NCI-H524 (cell line): ENCODE data around the gene CDH23.

ENCODE experiments used
- DNase-seq, 2 experiments: peaks; one replicate each; lab custom pipeline; 2025; lab: John Stamatoyannopoulos, UW

CDH23 gene

GRCh38 chr10:71687480-71687879 lies 290.8 kb downstream of the CDH23 start:
- no peak for DNase-seq

GRCh38 chr10:71688256-71688655 lies 291.5 kb downstream of the CDH23 start:
- DNase-seq, result no peak

- no peak for DNase-seq
Measured at GRCh38 chr10:71690094-71690720, 293.5 kb downstream of the CDH23 start.

GRCh38 chr10:71691405-71691804 lies 294.7 kb downstream of the CDH23 start:
- DNase-seq, result no peak

GRCh38 chr10:71692598-71693306 lies 296.0 kb downstream of the CDH23 start:
- DNase-seq, result no peak

- no peak for DNase-seq
Measured at GRCh38 chr10:71693377-71693776, 296.7 kb downstream of the CDH23 start.

GRCh38 chr10:71694039-71694501 lies 297.4 kb downstream of the CDH23 start:
- DNase-seq, result no peak

GRCh38 chr10:71694567-71694968 lies 297.8 kb downstream of the CDH23 start:
- DNase-seq, result no peak

GRCh38 chr10:71695502-71696476 lies 299.1 kb downstream of the CDH23 start:
- DNase-seq, result no peak

- DNase-seq, result peak in 1 of 2 experiments; percentile 24
Measured at GRCh38 chr10:71696628-71697326, 300.1 kb downstream of the CDH23 start.

GRCh38 chr10:71697938-71698709 lies 301.4 kb downstream of the CDH23 start:
- no peak for DNase-seq

- DNase-seq, result no peak
Measured at GRCh38 chr10:71698737-71699136, 302.0 kb downstream of the CDH23 start.

- peak in 1 of 2 experiments; percentile 38 for DNase-seq
Measured at GRCh38 chr10:71700731-71701368, 304.1 kb downstream of the CDH23 start.

- no peak for DNase-seq
Measured at GRCh38 chr10:71701496-71702132, 304.9 kb downstream of the CDH23 start.

- DNase-seq, result no peak
Measured at GRCh38 chr10:71703577-71703976, 306.9 kb downstream of the CDH23 start.

GRCh38 chr10:71704816-71705215 lies 308.1 kb downstream of the CDH23 start:
- DNase-seq, result no peak

- DNase-seq, result no peak
Measured at GRCh38 chr10:71705582-71705981, 308.9 kb downstream of the CDH23 start.

- DNase-seq, result no peak
Measured at GRCh38 chr10:71706216-71707121, 309.7 kb downstream of the CDH23 start.

GRCh38 chr10:71707240-71707789 lies 310.6 kb downstream of the CDH23 start:
- DNase-seq, result no peak
